PC-3 (cell line): ENCODE measurements around the gene MAPK13.

Experiments
- EZH2 ChIP-seq: fragments of 300-600 bp; sonication (generic); IDR thresholded peaks from one replicate; pipeline ENCODE4 v1.6.1; 2017; ENCODE audit warnings: antibody characterized with exemption, mild to moderate bottlenecking, low read length; ENCODE audit not compliant: unreplicated experiment
- EZH2phosphoT487 ChIP-seq: fragments of 300-600 bp; sonication (generic); IDR thresholded peaks from 2 replicates; pipeline ENCODE4 v1.6.1; 2018; ENCODE audit warnings: mild to moderate bottlenecking, antibody characterized with exemption, low read length, borderline replicate concordance
- TF ChIP-seq, protein P1 (sequence below): fragments of 300-600 bp; sonication (generic); conservative IDR thresholded peaks from 2 replicates; pipeline ENCODE4 v1.5.1; 2017; ENCODE audit warnings: antibody characterized with exemption, low read depth, mild to moderate bottlenecking, low read length

DNA sequence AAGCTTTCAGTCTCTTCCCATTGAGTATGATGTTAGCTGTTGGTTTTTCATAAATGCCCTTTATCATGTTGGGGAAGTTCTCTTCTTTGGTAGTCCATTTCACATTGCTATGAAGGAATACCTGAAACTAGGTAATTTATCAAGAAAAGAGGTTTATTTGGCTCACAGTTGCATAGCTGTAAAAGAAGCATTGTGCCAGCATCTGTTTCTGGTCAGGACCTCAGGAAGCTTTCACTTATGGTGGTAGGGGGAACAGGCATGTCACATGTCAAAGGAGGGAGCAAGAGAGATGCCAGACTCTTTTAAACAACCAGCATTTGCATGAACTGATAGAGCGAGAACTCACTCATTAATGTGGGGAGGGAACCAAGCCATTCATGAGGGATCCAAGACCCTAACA, 48.0 kb upstream of the MAPK13 start:
- TF ChIP-seq, protein P1, sequence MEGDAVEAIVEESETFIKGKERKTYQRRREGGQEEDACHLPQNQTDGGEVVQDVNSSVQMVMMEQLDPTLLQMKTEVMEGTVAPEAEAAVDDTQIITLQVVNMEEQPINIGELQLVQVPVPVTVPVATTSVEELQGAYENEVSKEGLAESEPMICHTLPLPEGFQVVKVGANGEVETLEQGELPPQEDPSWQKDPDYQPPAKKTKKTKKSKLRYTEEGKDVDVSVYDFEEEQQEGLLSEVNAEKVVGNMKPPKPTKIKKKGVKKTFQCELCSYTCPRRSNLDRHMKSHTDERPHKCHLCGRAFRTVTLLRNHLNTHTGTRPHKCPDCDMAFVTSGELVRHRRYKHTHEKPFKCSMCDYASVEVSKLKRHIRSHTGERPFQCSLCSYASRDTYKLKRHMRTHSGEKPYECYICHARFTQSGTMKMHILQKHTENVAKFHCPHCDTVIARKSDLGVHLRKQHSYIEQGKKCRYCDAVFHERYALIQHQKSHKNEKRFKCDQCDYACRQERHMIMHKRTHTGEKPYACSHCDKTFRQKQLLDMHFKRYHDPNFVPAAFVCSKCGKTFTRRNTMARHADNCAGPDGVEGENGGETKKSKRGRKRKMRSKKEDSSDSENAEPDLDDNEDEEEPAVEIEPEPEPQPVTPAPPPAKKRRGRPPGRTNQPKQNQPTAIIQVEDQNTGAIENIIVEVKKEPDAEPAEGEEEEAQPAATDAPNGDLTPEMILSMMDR = no peak
- TF ChIP-seq EZH2phosphoT487 (no peak), EZH2 (no peak)
